Activated CD4-positive, alpha-beta memory T cell treated with anti-CD3 and anti-CD28 coated beads, Interleukin-2, amount 10 ng/mL, durations not matched to agents 7 days and 5 days (primary cell): ENCODE data around the gene SF3B2. TPM values are rescaled to one million over a fixed set of nuclear protein-coding genes. Genes with fewer than 3 reads are reported as not detected.
"Not testable (repeated sequence)": the region's sequence is repeated elsewhere in the genome, so short reads cannot be mapped to it uniquely, and the experiment has no call there.

Experiments
- CTCF ChIA-PET: fragments of 350-600 bp; sonication (Branson Sonifier 250); formaldehyde crosslinking; loops from one replicate; lab custom pipeline; 2021; ENCODE audit warnings: antibody characterized with exemption, inconsistent platforms; lab: Charles Lee
- POLR2A ChIA-PET: fragments of 350-600 bp; sonication (Branson Sonifier 250); formaldehyde crosslinking; loops from one replicate; lab custom pipeline; 2021; ENCODE audit warnings: antibody characterized with exemption; lab: Charles Lee
- DNase-seq: peaks from one replicate; pipeline ENCODE4 v3.0.0-alpha.2; 2020
- H3K27ac Mint-ChIP-seq: one replicate; pipeline ENCODE4 v1.8.0; 2021; ENCODE audit warnings: mild to moderate bottlenecking, mixed read lengths
- H3K27me3 Mint-ChIP-seq: one replicate; pipeline ENCODE4 v1.8.0; 2021; ENCODE audit warnings: mixed read lengths
- H3K36me3 Mint-ChIP-seq: one replicate; pipeline ENCODE4 v1.8.0; 2021; ENCODE audit warnings: low read depth, mixed read lengths
- H3K4me1 Mint-ChIP-seq: one replicate; pipeline ENCODE4 v1.8.0; 2021; ENCODE audit warnings: mixed read lengths
- H3K4me3 Mint-ChIP-seq: one replicate; pipeline ENCODE4 v1.8.0; 2021; ENCODE audit warnings: mild to moderate bottlenecking, mixed read lengths
- H3K9me3 Mint-ChIP-seq: one replicate; pipeline ENCODE4 v1.8.0; 2021; ENCODE audit warnings: mixed read lengths
- total RNA-seq, 2 experiments: library from RNA; stranded (reverse); gene quantifications; one replicate each; pipeline ENCODE4 v1.2.3, GENCODE V29; 2021

SF3B2 gene
- 100 to 1,000 TPM; 230 to 241 TPM for total RNA-seq

- Mint-ChIP-seq H3K27ac (peak within 1 kb of the TSS; percentile 96), H3K36me3 (peaks cover 39% of the 10 kb centered on the region), H3K4me3 (peak within 1 kb of the TSS; percentile 100), H3K27me3 (peaks cover 2% of the 10 kb centered on the region), H3K4me1 (peaks cover 37% of the 10 kb centered on the region), H3K9me3 (no peaks in the 10 kb centered on the region)
- ChIA-PET CTCF (interaction anchor here (0.9 to 4.1 kb wide), 15 partner anchors 7 to 346 kb away, joined by 3 to 40 read pairs (median 6); partner anchors contain the start of gene CCDC85B), POLR2A (interaction anchor here (1.0 to 6.3 kb wide), 27 partner anchors 10 to 414 kb away, joined by 3 to 103 read pairs (median 5); partner anchors contain the start of genes BANF1, CATSPER1, CCDC85B and EIF1AD)
- peak; percentile 98 for DNase-seq
Measured at GRCh38 chr11:66051766-66052663, at the start of gene SF3B2. SF3B2 (plus strand) TSS chr11:66052364; CDS start chr11:66052385, 21 bp downstream.

GRCh38 chr11:66002648-66003225, 49.4 kb upstream of the SF3B2 start:
- DNase-seq: no peak
- Mint-ChIP-seq H3K9me3 (no peaks in the 10 kb centered on the region), H3K4me1 (peaks cover 44% of the 10 kb centered on the region), H3K27ac (peak overlapping the region; percentile 95), H3K36me3 (peaks cover 60% of the 10 kb centered on the region), H3K4me3 (peak overlapping the region; percentile 94), H3K27me3 (no peaks in the 10 kb centered on the region)
- ChIA-PET POLR2A (interaction anchor here (0.8 to 2.5 kb wide), 35 partner anchors 9 to 388 kb away, joined by 3 to 22 read pairs (median 5); partner anchors contain the start of genes BRMS1, CCDC85B, CFL1 and CST6), CTCF (interaction anchor here (0.8 to 1.9 kb wide), 8 partner anchors 14 to 151 kb away, joined by 3 to 12 read pairs (median 6); partner anchors contain the start of genes CCDC85B and MUS81)

GRCh38 chr11:66003291-66003690, 48.9 kb upstream of the SF3B2 start:
- CTCF ChIA-PET: interaction anchor here (0.8 to 1.9 kb wide), 5 partner anchors 15 to 144 kb away, joined by 4 to 12 read pairs (median 6); partner anchors contain the start of genes CCDC85B and MUS81
- Mint-ChIP-seq H3K9me3 (no peaks in the 10 kb centered on the region), H3K4me1 (peaks cover 43% of the 10 kb centered on the region), H3K36me3 (peaks cover 55% of the 10 kb centered on the region), H3K27me3 (no peaks in the 10 kb centered on the region), H3K4me3 (peak overlapping the region; percentile 94), H3K27ac (peak overlapping the region; percentile 78)
- POLR2A ChIA-PET: interaction anchor here (0.9 to 2.5 kb wide), 18 partner anchors 8 to 388 kb away, joined by 3 to 22 read pairs (median 5); partner anchors contain the start of genes CCDC85B, CFL1, CST6 and FIBP
- DNase-seq: no peak

- ChIA-PET POLR2A (interaction anchor here (1.1 kb wide), 1 partner anchor 143 kb away, joined by 3 read pairs; no protein-coding TSS in a partner anchor), CTCF (interaction anchor here (0.5 kb wide), 1 partner anchor 74 kb away, joined by 3 read pairs; no protein-coding TSS in a partner anchor)
- H3K27ac Mint-ChIP-seq: peak overlapping the region; percentile 49
- peak overlapping the region; percentile 56 for H3K4me3 Mint-ChIP-seq
- no peaks in the 10 kb centered on the region for H3K9me3 Mint-ChIP-seq
- no peak for DNase-seq
- no peaks in the 10 kb centered on the region for H3K27me3 Mint-ChIP-seq
- H3K4me1 Mint-ChIP-seq: peaks cover 37% of the 10 kb centered on the region
- H3K36me3 Mint-ChIP-seq: peaks cover 46% of the 10 kb centered on the region
Measured at GRCh38 chr11:66004186-66004585, 48.0 kb upstream of the SF3B2 start.

GRCh38 chr11:66006134-66006890, 45.9 kb upstream of the SF3B2 start:
- Mint-ChIP-seq H3K27ac (no peak overlapping the region), H3K9me3 (no peaks in the 10 kb centered on the region), H3K4me1 (peaks cover 22% of the 10 kb centered on the region), H3K36me3 (peaks cover 33% of the 10 kb centered on the region), H3K4me3 (no peak overlapping the region), H3K27me3 (peaks cover 10% of the 10 kb centered on the region)
- CTCF ChIA-PET: interaction anchor here (1.1 kb wide), 1 partner anchor 119 kb away, joined by 3 read pairs; no protein-coding TSS in a partner anchor
- no peak for DNase-seq
- POLR2A ChIA-PET: no interaction called here

- peaks cover 19% of the 10 kb centered on the region for H3K4me1 Mint-ChIP-seq
- no peak overlapping the region for H3K4me3 Mint-ChIP-seq
- POLR2A ChIA-PET: interaction anchor here (0.9 to 2.1 kb wide), 2 partner anchors 147 to 295 kb away, joined by 3 to 6 read pairs; partner anchors contain the start of gene KAT5
- peaks cover 28% of the 10 kb centered on the region for H3K36me3 Mint-ChIP-seq
- no peak for DNase-seq
- peaks cover 13% of the 10 kb centered on the region for H3K27me3 Mint-ChIP-seq
- no peaks in the 10 kb centered on the region for H3K9me3 Mint-ChIP-seq
- no peak overlapping the region for H3K27ac Mint-ChIP-seq
- CTCF ChIA-PET: interaction anchor here (0.6 to 1.1 kb wide), 2 partner anchors 37 to 120 kb away, joined by 3 read pairs; no protein-coding TSS in a partner anchor
Measured at GRCh38 chr11:66006891-66007176, 45.3 kb upstream of the SF3B2 start.

GRCh38 chr11:66007201-66007634, 44.9 kb upstream of the SF3B2 start:
- Mint-ChIP-seq H3K27ac (no peak overlapping the region), H3K4me3 (no peak overlapping the region), H3K4me1 (peaks cover 16% of the 10 kb centered on the region), H3K27me3 (peaks cover 16% of the 10 kb centered on the region), H3K9me3 (no peaks in the 10 kb centered on the region), H3K36me3 (peaks cover 24% of the 10 kb centered on the region)
- CTCF ChIA-PET: interaction anchor here (0.6 to 1.1 kb wide), 2 partner anchors 36 to 120 kb away, joined by 3 read pairs; no protein-coding TSS in a partner anchor
- POLR2A ChIA-PET: interaction anchor here (0.9 to 2.1 kb wide), 2 partner anchors 148 to 295 kb away, joined by 3 to 6 read pairs; partner anchors contain the start of gene KAT5
- DNase-seq: no peak

GRCh38 chr11:66008095-66008467, 44.1 kb upstream of the SF3B2 start:
- ChIA-PET POLR2A (interaction anchor here (0.6 to 2.1 kb wide), 4 partner anchors 44 to 296 kb away, joined by 3 to 6 read pairs (median 3); partner anchors contain the start of genes KAT5 and SF3B2), CTCF (no interaction called here)
- Mint-ChIP-seq H3K4me1 (peaks cover 13% of the 10 kb centered on the region), H3K36me3 (peaks cover 22% of the 10 kb centered on the region), H3K27ac (no peak overlapping the region), H3K9me3 (no peaks in the 10 kb centered on the region), H3K4me3 (no peak overlapping the region), H3K27me3 (peaks cover 22% of the 10 kb centered on the region)
- DNase-seq: no peak

- H3K27ac Mint-ChIP-seq: no peak overlapping the region
- POLR2A ChIA-PET: interaction anchor here (1.2 to 2.1 kb wide), 4 partner anchors 13 to 297 kb away, joined by 3 to 6 read pairs (median 4); partner anchors contain the start of genes KAT5 and SF3B2
- peaks cover 17% of the 10 kb centered on the region for H3K36me3 Mint-ChIP-seq
- DNase-seq: no peak
- H3K4me3 Mint-ChIP-seq: no peak overlapping the region
- CTCF ChIA-PET: interaction anchor here (1.1 to 2.1 kb wide), 2 partner anchors 9 to 14 kb away, joined by 3 to 8 read pairs; no protein-coding TSS in a partner anchor
- H3K9me3 Mint-ChIP-seq: no peaks in the 10 kb centered on the region
- H3K4me1 Mint-ChIP-seq: peaks cover 8% of the 10 kb centered on the region
- H3K27me3 Mint-ChIP-seq: peaks cover 26% of the 10 kb centered on the region
Measured at GRCh38 chr11:66008468-66009101, 43.6 kb upstream of the SF3B2 start.

- CTCF ChIA-PET: interaction anchor here (0.9 to 2.1 kb wide), 3 partner anchors 12 to 283 kb away, joined by 3 to 8 read pairs (median 4); no protein-coding TSS in a partner anchor
- H3K27ac Mint-ChIP-seq, H3K9me3 Mint-ChIP-seq, POLR2A ChIA-PET, H3K36me3 Mint-ChIP-seq, H3K4me3 Mint-ChIP-seq, H3K4me1 Mint-ChIP-seq, DNase-seq: not testable (repeated sequence)
- H3K27me3 Mint-ChIP-seq: peaks cover 26% of the 10 kb centered on the region
Measured at GRCh38 chr11:66010036-66010435, 42.1 kb upstream of the SF3B2 start.

GRCh38 chr11:66011239-66011784, 40.9 kb upstream of the SF3B2 start:
- ChIA-PET POLR2A (interaction anchor here (0.7 to 2.6 kb wide), 4 partner anchors 9 to 300 kb away, joined by 3 to 9 read pairs (median 5); partner anchors contain the start of genes BANF1 and EIF1AD), CTCF (interaction anchor here (0.6 to 3.3 kb wide), 3 partner anchors 11 to 126 kb away, joined by 3 to 11 read pairs (median 7); no protein-coding TSS in a partner anchor)
- no peak for DNase-seq
- no peak overlapping the region for H3K27ac Mint-ChIP-seq
- no peaks in the 10 kb centered on the region for H3K36me3 Mint-ChIP-seq
- H3K27me3 Mint-ChIP-seq: peaks cover 26% of the 10 kb centered on the region
- H3K9me3 Mint-ChIP-seq: no peaks in the 10 kb centered on the region
- no peaks in the 10 kb centered on the region for H3K4me1 Mint-ChIP-seq
- no peak overlapping the region for H3K4me3 Mint-ChIP-seq
